Astrocyte of the hippocampus (primary cell): Measurements from ENCODE around the gene TAF4B.
"Not testable (repeated sequence)": the region's sequence is repeated elsewhere in the genome, so short reads cannot be mapped to it uniquely, and the experiment has no call there.

Experiments used
- DNase-seq: peaks from one replicate; pipeline ENCODE4 v3.0.0; 2011; ENCODE audit warnings: low read depth, low spot score

Gene TAF4B

GRCh38 chr18:26307161-26307773 is 81.0 kb downstream of the TAF4B start:
- DNase-seq: peak; percentile 75

GRCh38 chr18:26309281-26309680 is 83.0 kb downstream of the TAF4B start:
- DNase-seq: no peak

- no peak for DNase-seq
Measured at GRCh38 chr18:26312199-26312598, 86.0 kb downstream of the TAF4B start.

GRCh38 chr18:26317398-26317797 is 91.2 kb downstream of the TAF4B start:
- DNase-seq: no peak

GRCh38 chr18:26320686-26321085 is 94.4 kb downstream of the TAF4B start:
- DNase-seq: no peak

- DNase-seq: peak; percentile 5
Measured at GRCh38 chr18:26322890-26323653, 96.8 kb downstream of the TAF4B start.

- DNase-seq: no peak
Measured at GRCh38 chr18:26325771-26326170, 99.5 kb downstream of the TAF4B start.

GRCh38 chr18:26327062-26327461 is 100.8 kb downstream of the TAF4B start:
- no peak for DNase-seq

GRCh38 chr18:26332991-26333390 is 106.7 kb downstream of the TAF4B start:
- DNase-seq: no peak

GRCh38 chr18:26335156-26335555 is 108.9 kb downstream of the TAF4B start:
- peak; percentile 29 for DNase-seq

GRCh38 chr18:26335571-26336487 is 109.6 kb downstream of the TAF4B start:
- DNase-seq: no peak

- DNase-seq: no peak
Measured at GRCh38 chr18:26336572-26336971, 110.3 kb downstream of the TAF4B start.

GRCh38 chr18:26342646-26343045 is 116.4 kb downstream of the TAF4B start:
- no peak for DNase-seq

- DNase-seq: no peak
Measured at GRCh38 chr18:26350961-26351360, 124.7 kb downstream of the TAF4B start.

- no peak for DNase-seq
Measured at GRCh38 chr18:26356045-26356785, 130.0 kb downstream of the TAF4B start.

GRCh38 chr18:26357960-26358359 is 131.7 kb downstream of the TAF4B start:
- DNase-seq: no peak

GRCh38 chr18:26362021-26362420 is 135.8 kb downstream of the TAF4B start:
- DNase-seq: no peak

- DNase-seq: no peak
Measured at GRCh38 chr18:26367425-26367824, 141.2 kb downstream of the TAF4B start.

- no peak for DNase-seq
Measured at GRCh38 chr18:26370037-26370436, 143.8 kb downstream of the TAF4B start.

GRCh38 chr18:26376105-26376504 is 149.9 kb downstream of the TAF4B start:
- no peak for DNase-seq

GRCh38 chr18:26378701-26379100 is 152.5 kb downstream of the TAF4B start:
- DNase-seq: no peak

GRCh38 chr18:26381555-26381954 is 155.3 kb downstream of the TAF4B start:
- DNase-seq: not testable (repeated sequence)
